Right lobe of liver (tissue), 4 donors: ENCODE measurements around the gene BRSK1.

Experiments used
- POLR2A ChIP-seq: fragments of 450-650 bp; IDR thresholded peaks from one replicate; pipeline ENCODE4 v1.6.1; 2017; ENCODE audit warnings: antibody characterized with exemption, mild to moderate bottlenecking
- TF ChIP-seq, protein P1 (sequence below), 4 donors: fragments of 200-600 bp in 3 of 4; fragments of 450-650 bp in 1 of 4; IDR thresholded peaks; one replicate each; pipeline versions ENCODE4 v1.5.1 to v1.8.0; 2016 to 2022; ENCODE audit warnings: antibody characterized with exemption in 4 of 4, mild to moderate bottlenecking in 2 of 4
- donor health status: DM: no; HTN: no; CAD: no.
- donor health status: DM: no; HTN: no; CAD: no.
- donor health status: DM: no; HTN: yes; CAD: no.

DNA sequence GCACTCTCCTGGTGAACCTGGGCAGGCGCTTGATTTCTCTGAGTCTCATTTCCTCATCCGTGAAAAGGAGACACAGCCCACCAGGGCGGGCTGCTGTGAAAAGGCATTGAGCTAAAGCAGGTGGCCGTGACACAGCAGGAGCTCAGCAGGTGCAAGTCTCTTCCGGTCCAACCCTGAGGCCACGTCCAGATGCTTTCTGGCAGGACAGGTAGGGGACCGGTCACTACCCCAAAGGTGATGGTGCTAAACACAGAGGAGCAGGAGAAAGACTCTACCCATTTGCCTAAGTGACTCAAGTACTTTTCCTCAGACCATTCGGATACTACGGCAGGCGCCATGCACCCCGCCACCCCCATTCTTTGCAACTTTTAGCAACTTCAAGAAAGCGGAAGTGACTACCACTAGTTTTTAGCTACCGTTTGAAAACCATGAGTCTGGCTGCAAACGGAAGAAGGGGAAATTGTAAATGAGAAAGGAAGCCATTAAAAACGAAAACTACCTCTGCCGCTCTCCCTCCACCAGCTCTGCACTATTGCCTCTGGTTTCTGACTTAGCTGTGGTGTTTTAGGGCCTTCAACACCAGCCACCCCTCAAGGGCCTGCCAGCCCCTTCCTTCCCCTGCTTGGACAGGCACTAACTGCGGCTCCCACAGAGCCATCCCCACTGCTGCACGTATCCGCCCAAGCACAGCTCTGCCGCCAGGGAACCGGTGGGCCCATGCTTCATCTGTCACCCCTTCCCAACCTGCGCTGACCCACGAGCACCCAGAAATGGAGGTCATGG is 29.8 kb upstream of the BRSK1 start:
- no peak for TF ChIP-seq POLR2A
- TF ChIP-seq, protein P1, sequence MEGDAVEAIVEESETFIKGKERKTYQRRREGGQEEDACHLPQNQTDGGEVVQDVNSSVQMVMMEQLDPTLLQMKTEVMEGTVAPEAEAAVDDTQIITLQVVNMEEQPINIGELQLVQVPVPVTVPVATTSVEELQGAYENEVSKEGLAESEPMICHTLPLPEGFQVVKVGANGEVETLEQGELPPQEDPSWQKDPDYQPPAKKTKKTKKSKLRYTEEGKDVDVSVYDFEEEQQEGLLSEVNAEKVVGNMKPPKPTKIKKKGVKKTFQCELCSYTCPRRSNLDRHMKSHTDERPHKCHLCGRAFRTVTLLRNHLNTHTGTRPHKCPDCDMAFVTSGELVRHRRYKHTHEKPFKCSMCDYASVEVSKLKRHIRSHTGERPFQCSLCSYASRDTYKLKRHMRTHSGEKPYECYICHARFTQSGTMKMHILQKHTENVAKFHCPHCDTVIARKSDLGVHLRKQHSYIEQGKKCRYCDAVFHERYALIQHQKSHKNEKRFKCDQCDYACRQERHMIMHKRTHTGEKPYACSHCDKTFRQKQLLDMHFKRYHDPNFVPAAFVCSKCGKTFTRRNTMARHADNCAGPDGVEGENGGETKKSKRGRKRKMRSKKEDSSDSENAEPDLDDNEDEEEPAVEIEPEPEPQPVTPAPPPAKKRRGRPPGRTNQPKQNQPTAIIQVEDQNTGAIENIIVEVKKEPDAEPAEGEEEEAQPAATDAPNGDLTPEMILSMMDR (IDR thresholded peaks at IDR 0.05), result no peak
